HepG2 (cell line): ENCODE results near the gene UCN2. TPM values are rescaled to one million over a fixed set of nuclear protein-coding genes. Genes with fewer than 3 reads are reported as not detected.

Source experiments
- BCL3 ChIP-seq: sonication (generic); formaldehyde crosslinking; IDR thresholded peaks from 2 replicates; pipeline ENCODE4 v1.5.1; 2020; ENCODE audit warnings: mild to moderate bottlenecking, missing genetic modification reagents, moderate library complexity
- HNF1A ChIP-seq, 2 experiments: sonication (generic) in 1 of 2; formaldehyde crosslinking in 1 of 2; IDR thresholded peaks; 2 replicates each; pipeline versions ENCODE4 v1.4.0 to v1.6.1; 2016 to 2020; ENCODE audit warnings: borderline replicate concordance in 1 of 2, low read depth in 1 of 2, mild to moderate bottlenecking in 1 of 2, missing genetic modification reagents in 1 of 2
- TFE3 ChIP-seq: IDR thresholded peaks from 2 replicates; pipeline ENCODE4 v1.6.1; 2016
- ZBTB2 ChIP-seq: sonication (generic); formaldehyde crosslinking; IDR thresholded peaks from 2 replicates; pipeline ENCODE4 v1.8.0; 2022; ENCODE audit warnings: low read depth, missing genetic modification reagents
- ZNF230 ChIP-seq: sonication (generic); formaldehyde crosslinking; IDR thresholded peaks from 2 replicates; pipeline ENCODE4 v1.4.0; 2020; ENCODE audit warnings: mild to moderate bottlenecking, missing genetic modification reagents
- ZNF496 ChIP-seq: sonication (generic); formaldehyde crosslinking; IDR thresholded peaks from 2 replicates; pipeline ENCODE4 v1.8.1; 2023; ENCODE audit warnings: mild to moderate bottlenecking, moderate library complexity, missing genetic modification reagents; ENCODE audit not compliant: insufficient replicate concordance
- ZNF644 ChIP-seq: IDR thresholded peaks from 2 replicates; pipeline ENCODE4 v1.6.1; 2016; ENCODE audit warnings: low read depth
- ZNF704 ChIP-seq: sonication (generic); formaldehyde crosslinking; IDR thresholded peaks from 2 replicates; pipeline ENCODE4 v1.8.1; 2023; ENCODE audit warnings: mild to moderate bottlenecking, inconsistent platforms, moderate library complexity, missing genetic modification reagents, borderline replicate concordance
- polyA plus RNA-seq, 8 experiments: library from polyadenylated mRNA; depleted of rRNA in 3 of 8; stranded (reverse) in 7 of 8; unstranded in 1 of 8; fragments of >200 nt; fragmentation: Illumina TruSeq in 4 of 8; extraction: Trizol in 4 of 8; gene quantifications; 2 replicates each; pipeline versions ENCODE4 v1.2.1 to v1.2.3, GENCODE V29; 2011 to 2016; ENCODE audit warnings: low read depth in 4 of 8, missing spikeins in 1 of 8, mixed read lengths in 1 of 8; ENCODE audit not compliant: insufficient read depth in 1 of 8
- total RNA-seq, 5 experiments: library from RNA; depleted of rRNA; stranded (reverse); fragments of >200 nt; fragmentation: Illumina TruSeq; extraction: Trizol; gene quantifications; 2 replicates each; pipeline ENCODE4 v1.2.3, GENCODE V29; 2016; ENCODE audit warnings: low read depth in 1 of 5

Gene UCN2
- total and polyA plus RNA-seq, 2 of the 13 experiments (the other 11 are each of a cell fraction or from before 2014, with no cell fraction given) = 0.07 to 1.5 TPM

GRCh38 chr3:48567500-48567899, 3.9 kb upstream of the UCN2 start (continued):
- TF ChIP-seq BCL3 (CRISPR knock-in tag) = no peak
- no peak for TF ChIP-seq ZNF704 (CRISPR knock-in tag)
- no peak for TF ChIP-seq ZBTB2
- TF ChIP-seq ZNF496 = no peak
- TF ChIP-seq ZNF230 (CRISPR knock-in tag) = no peak
- TF ChIP-seq HNF1A (IDR thresholded peaks at IDR 0.05; ENCODE audit: low read depth) = no peak
- TF ChIP-seq HNF1A (CRISPR knock-in tag; IDR thresholded peaks at IDR 0.05; ENCODE audit: borderline replicate concordance) = no peak
- no peak for TF ChIP-seq TFE3 (CRISPR knock-in tag)
- no peak for TF ChIP-seq ZNF644
